WTC11 (cell line): ENCODE results near the gene ASTN2. TPM values are rescaled to one million over a fixed set of nuclear protein-coding genes. Genes with fewer than 3 reads are reported as not detected.

Experiments
- ATAC-seq: fragments of 200-7000 bp; cut with Tn5 transposase; 2 replicates; pipeline ENCODE4 v1.10.0; 2021; ENCODE audit warnings: mild to moderate bottlenecking, moderate library complexity
- CTCF ChIA-PET: fragments of 300-600 bp; sonication (Branson Sonifier 250); formaldehyde crosslinking; loops from one replicate; lab custom pipeline; 2021; ENCODE audit warnings: antibody characterized with exemption; lab: Charles Lee
- POLR2A ChIA-PET: fragments of 350-600 bp; sonication (Branson Sonifier 250); formaldehyde crosslinking; loops from one replicate; lab custom pipeline; 2021; ENCODE audit warnings: antibody characterized with exemption; lab: Charles Lee
- DNase-seq: peaks from one replicate; pipeline ENCODE4 v3.0.0; 2021; ENCODE audit warnings: low spot score
- H3K27ac Mint-ChIP-seq: 2 replicates; pipeline ENCODE4 v1.8.0; 2021; ENCODE audit warnings: mixed read lengths
- H3K27me3 Mint-ChIP-seq: 2 replicates; pipeline ENCODE4 v1.8.0; 2021; ENCODE audit warnings: low read depth, mild to moderate bottlenecking, moderate library complexity, mixed read lengths
- H3K36me3 Mint-ChIP-seq: 2 replicates; pipeline ENCODE4 v1.8.0; 2021; ENCODE audit warnings: mixed read lengths
- H3K4me1 Mint-ChIP-seq: 2 replicates; pipeline ENCODE4 v1.8.0; 2022; ENCODE audit warnings: mixed read lengths
- H3K4me3 Mint-ChIP-seq: 2 replicates; pipeline ENCODE4 v1.8.0; 2021; ENCODE audit warnings: mild to moderate bottlenecking, moderate library complexity, mixed read lengths
- H3K9me3 Mint-ChIP-seq: 2 replicates; pipeline ENCODE4 v1.8.0; 2021; ENCODE audit warnings: mixed read lengths
- CBFB ChIP-seq: sonication (generic); formaldehyde crosslinking; IDR thresholded peaks from 2 replicates; pipeline ENCODE4 v1.8.1; 2022; ENCODE audit warnings: mild to moderate bottlenecking, low read depth, missing genetic modification reagents
- E2F4 ChIP-seq: sonication (generic); formaldehyde crosslinking; IDR thresholded peaks from 2 replicates; pipeline ENCODE4 v1.8.1; 2022; ENCODE audit warnings: low read depth, mild to moderate bottlenecking, moderate library complexity, missing genetic modification reagents, borderline replicate concordance
- ELF4 ChIP-seq: sonication (generic); formaldehyde crosslinking; IDR thresholded peaks from 2 replicates; pipeline ENCODE4 v1.8.1; 2022; ENCODE audit warnings: low read depth, mild to moderate bottlenecking, moderate library complexity, missing genetic modification reagents
- FOXJ3 ChIP-seq: sonication (generic); formaldehyde crosslinking; IDR thresholded peaks from 2 replicates; pipeline ENCODE4 v1.9.0; 2021; ENCODE audit warnings: missing genetic modification reagents, mild to moderate bottlenecking, borderline replicate concordance
- JUN ChIP-seq: sonication (generic); formaldehyde crosslinking; IDR thresholded peaks from 2 replicates; pipeline ENCODE4 v1.8.0; 2023; ENCODE audit warnings: mild to moderate bottlenecking, missing genetic modification reagents
- NR1H2 ChIP-seq: sonication (generic); formaldehyde crosslinking; IDR thresholded peaks from 2 replicates; pipeline ENCODE4 v1.9.0; 2021; ENCODE audit warnings: mild to moderate bottlenecking, moderate library complexity, missing genetic modification reagents
- NR2C2 ChIP-seq: sonication (generic); formaldehyde crosslinking; IDR thresholded peaks from 2 replicates; pipeline ENCODE4 v1.8.0; 2022; ENCODE audit warnings: mild to moderate bottlenecking, missing genetic modification reagents
- NR3C1 ChIP-seq: sonication (generic); formaldehyde crosslinking; conservative IDR thresholded peaks from 2 replicates; pipeline ENCODE4 v1.8.1; 2023; ENCODE audit warnings: low read depth, mild to moderate bottlenecking, missing genetic modification reagents
- OVOL2 ChIP-seq: fragments of 250-450 bp; sonication (Bioruptor Pico); IDR thresholded peaks from 2 replicates; pipeline ENCODE4 v1.9.0; 2021; ENCODE audit warnings: mild to moderate bottlenecking, borderline replicate concordance
- PREB ChIP-seq: sonication (generic); formaldehyde crosslinking; IDR thresholded peaks from 2 replicates; pipeline ENCODE4 v1.8.1; 2022; ENCODE audit warnings: mild to moderate bottlenecking, missing genetic modification reagents, moderate library complexity, borderline replicate concordance
- SMAD4 ChIP-seq: sonication (generic); formaldehyde crosslinking; IDR thresholded peaks from 2 replicates; pipeline ENCODE4 v1.8.0; 2022; ENCODE audit warnings: mild to moderate bottlenecking, missing genetic modification reagents
- SP1 ChIP-seq: sonication (generic); formaldehyde crosslinking; conservative IDR thresholded peaks from 2 replicates; pipeline ENCODE4 v1.8.1; 2022; ENCODE audit warnings: missing genetic modification reagents
- STAT6 ChIP-seq: sonication (generic); formaldehyde crosslinking; conservative IDR thresholded peaks from 2 replicates; pipeline ENCODE4 v1.8.1; 2023; ENCODE audit warnings: mild to moderate bottlenecking, low read depth, missing genetic modification reagents, moderate library complexity
- TCF7 ChIP-seq: sonication (generic); formaldehyde crosslinking; IDR thresholded peaks from 2 replicates; pipeline ENCODE4 v1.8.0; 2022; ENCODE audit warnings: mild to moderate bottlenecking, low read depth, missing genetic modification reagents, moderate library complexity
- ZBTB43 ChIP-seq: sonication (generic); formaldehyde crosslinking; IDR thresholded peaks from 2 replicates; pipeline ENCODE4 v1.8.1; 2023; ENCODE audit warnings: mild to moderate bottlenecking, missing genetic modification reagents
- ZNF138 ChIP-seq: sonication (generic); formaldehyde crosslinking; conservative IDR thresholded peaks from 2 replicates; pipeline ENCODE4 v1.8.1; 2022; ENCODE audit warnings: mild to moderate bottlenecking, moderate library complexity, missing genetic modification reagents
- ZNF219 ChIP-seq: sonication (generic); formaldehyde crosslinking; IDR thresholded peaks from 2 replicates; pipeline ENCODE4 v1.8.0; 2023; ENCODE audit warnings: missing genetic modification reagents, mild to moderate bottlenecking, borderline replicate concordance
- ZNF232 ChIP-seq: sonication (generic); formaldehyde crosslinking; IDR thresholded peaks from 2 replicates; pipeline ENCODE4 v1.8.0; 2022; ENCODE audit warnings: mild to moderate bottlenecking, missing genetic modification reagents
- ZNF416 ChIP-seq: fragments of 250-450 bp; sonication (Bioruptor Pico); IDR thresholded peaks from 2 replicates; pipeline ENCODE4 v1.9.0; 2021; ENCODE audit warnings: mild to moderate bottlenecking, inconsistent platforms
- ZNF423 ChIP-seq: fragments of 250-450 bp; sonication (Bioruptor Pico); IDR thresholded peaks from 2 replicates; pipeline ENCODE4 v2.1.2; 2022; ENCODE audit warnings: mild to moderate bottlenecking, moderate library complexity
- ZNF512 ChIP-seq: sonication (generic); formaldehyde crosslinking; IDR thresholded peaks from 2 replicates; pipeline ENCODE4 v1.8.1; 2022; ENCODE audit warnings: missing genetic modification reagents, borderline replicate concordance
- ZNF671 ChIP-seq: fragments of 250-450 bp; sonication (Bioruptor Pico); IDR thresholded peaks from 2 replicates; pipeline ENCODE4 v1.8.0; 2021; ENCODE audit warnings: mild to moderate bottlenecking
- total RNA-seq: library from RNA; stranded (reverse); gene quantifications from 3 replicates; pipeline ENCODE4 v1.2.3, GENCODE V29; 2021

The ASTN2 gene
- total RNA-seq, 1 experiment from 2014 or later = 16.2 TPM

GRCh38 chr9:116777116-116777515 lies 637.7 kb downstream of the ASTN2 start:
- H3K9me3 Mint-ChIP-seq = peaks cover 10% of the 10 kb centered on the region
- ChIA-PET CTCF (no interaction called here), POLR2A (no interaction called here)
- H3K4me1 Mint-ChIP-seq = peaks cover 12% of the 10 kb centered on the region
- no peak overlapping the region for H3K27ac Mint-ChIP-seq
- DNase-seq (no peak), ATAC-seq (no peak)
- H3K27me3 Mint-ChIP-seq = no peaks in the 10 kb centered on the region
- peaks cover 3% of the 10 kb centered on the region; the same call in 1 of the 2 replicates for H3K36me3 Mint-ChIP-seq
- TF ChIP-seq STAT6 = no peak
- no peak for TF ChIP-seq OVOL2 (CRISPR knock-in tag)
- no peak for TF ChIP-seq SMAD4
- no peak for TF ChIP-seq ZNF138 (CRISPR knock-in tag)
- no peak for TF ChIP-seq NR3C1
- TF ChIP-seq NR1H2 (CRISPR knock-in tag) = no peak
- TF ChIP-seq CBFB (CRISPR knock-in tag) = no peak
- TF ChIP-seq FOXJ3 (CRISPR knock-in tag) = no peak
- no peak for TF ChIP-seq ZBTB43 (CRISPR knock-in tag)
- TF ChIP-seq ZNF219 = no peak
- no peak for TF ChIP-seq ELF4 (CRISPR knock-in tag)
- no peak for TF ChIP-seq SP1
- TF ChIP-seq ZNF416 (CRISPR knock-in tag) = no peak
- H3K4me3 Mint-ChIP-seq = no peak overlapping the region

- peaks cover 13% of the 10 kb centered on the region for H3K9me3 Mint-ChIP-seq
- H3K4me1 Mint-ChIP-seq = peaks cover 4% of the 10 kb centered on the region
- no peak overlapping the region for H3K4me3 Mint-ChIP-seq
- peaks cover 3% of the 10 kb centered on the region; the same call in 1 of the 2 replicates for H3K36me3 Mint-ChIP-seq
- ChIA-PET CTCF (interaction anchor here (1.3 kb wide), 1 partner anchor 37 kb away, joined by 5 read pairs; no protein-coding TSS in a partner anchor), POLR2A (no interaction called here)
- DNase-seq (no peak), ATAC-seq (no peak)
- no peaks in the 10 kb centered on the region for H3K27me3 Mint-ChIP-seq
- no peak overlapping the region for H3K27ac Mint-ChIP-seq
- no peak for TF ChIP-seq PREB (CRISPR knock-in tag)
- TF ChIP-seq ZNF232 (CRISPR knock-in tag) = no peak
- no peak for TF ChIP-seq ZBTB43 (CRISPR knock-in tag)
- TF ChIP-seq E2F4 (CRISPR knock-in tag) = no peak
- TF ChIP-seq ZNF671 (CRISPR knock-in tag) = no peak
- no peak for TF ChIP-seq TCF7 (CRISPR knock-in tag)
- no peak for TF ChIP-seq ZNF512
- TF ChIP-seq ZNF423 (CRISPR knock-in tag) = no peak
- TF ChIP-seq NR2C2 = no peak
- TF ChIP-seq JUN (CRISPR knock-in tag) = no peak
Measured at GRCh38 chr9:116774421-116775180, 640.3 kb downstream of the ASTN2 start.
